Stimulated activated naive CD4-positive, alpha-beta T cell (primary cell): ENCODE data around the gene RNF38.
"Not testable (repeated sequence)": the region's sequence is repeated elsewhere in the genome, so short reads cannot be mapped to it uniquely, and the experiment has no call there.

Source experiments
- DNase-seq, 6 experiments: peaks; one replicate each; lab custom pipeline; 2025; lab: John Stamatoyannopoulos, UW

RNF38 gene

GRCh38 chr9:36332006-36332405 is 68.1 kb downstream of the RNF38 start:
- DNase-seq = no peak

GRCh38 chr9:36328798-36329411 is 71.2 kb downstream of the RNF38 start:
- DNase-seq = peak in 5 of 6 experiments; percentile 10 to 73 (median 41)

GRCh38 chr9:36325081-36325828 is 74.8 kb downstream of the RNF38 start:
- no peak for DNase-seq

- DNase-seq = no peak
Measured at GRCh38 chr9:36323926-36324325, 76.1 kb downstream of the RNF38 start.

GRCh38 chr9:36322462-36322861 is 77.6 kb downstream of the RNF38 start:
- DNase-seq = no peak

GRCh38 chr9:36321903-36322302 is 78.2 kb downstream of the RNF38 start:
- DNase-seq = not testable (repeated sequence)

GRCh38 chr9:36320466-36320865 is 79.6 kb downstream of the RNF38 start:
- DNase-seq = no peak

- DNase-seq = no peak
Measured at GRCh38 chr9:36319806-36320205, 80.3 kb downstream of the RNF38 start.

- DNase-seq = no peak
Measured at GRCh38 chr9:36319183-36319582, 80.9 kb downstream of the RNF38 start.

- DNase-seq = no peak
Measured at GRCh38 chr9:36318212-36318802, 81.8 kb downstream of the RNF38 start.

GRCh38 chr9:36317766-36318165 is 82.3 kb downstream of the RNF38 start:
- no peak for DNase-seq

GRCh38 chr9:36316611-36317317 is 83.3 kb downstream of the RNF38 start:
- no peak for DNase-seq

- DNase-seq = no peak
Measured at GRCh38 chr9:36316049-36316448, 84.0 kb downstream of the RNF38 start.

GRCh38 chr9:36315283-36315682 is 84.8 kb downstream of the RNF38 start:
- DNase-seq = no peak

GRCh38 chr9:36314740-36315139 is 85.3 kb downstream of the RNF38 start:
- DNase-seq = no peak

- DNase-seq = no peak
Measured at GRCh38 chr9:36306471-36307306, 93.4 kb downstream of the RNF38 start.

- not testable (repeated sequence) for DNase-seq
Measured at GRCh38 chr9:36304366-36304765, 95.7 kb downstream of the RNF38 start.

- DNase-seq = no peak
Measured at GRCh38 chr9:36301227-36301626, 98.8 kb downstream of the RNF38 start.

- DNase-seq = no peak
Measured at GRCh38 chr9:36298566-36298965, 101.5 kb downstream of the RNF38 start.

- no peak for DNase-seq
Measured at GRCh38 chr9:36297798-36298197, 102.3 kb downstream of the RNF38 start.

GRCh38 chr9:36294996-36295395 is 105.1 kb downstream of the RNF38 start:
- not testable (repeated sequence) for DNase-seq

- DNase-seq = no peak
Measured at GRCh38 chr9:36293918-36294317, 106.2 kb downstream of the RNF38 start.
